Trophoblast cell (in vitro differentiated cells and primary cell): ENCODE results near the gene IDH1.

Experiments
- DNase-seq, 2 donors: peaks; one replicate each; pipeline ENCODE4 v3.0.0-alpha.2; 2016
- H2AFZ ChIP-seq: 2 replicates; pipeline ENCODE4 v1.6.1; 2013; ENCODE audit warnings: low read length, moderate library complexity, mild to moderate bottlenecking; ENCODE audit not compliant: insufficient read depth, poor library complexity
- H2AK5ac ChIP-seq: 2 replicates; pipeline ENCODE4 v1.6.1; 2013; ENCODE audit warnings: mild to moderate bottlenecking, low read length
- H2BK120ac ChIP-seq: 2 replicates; pipeline ENCODE4 v1.6.1; 2013; ENCODE audit warnings: low read length, mild to moderate bottlenecking, moderate library complexity; ENCODE audit not compliant: insufficient read depth, poor library complexity
- H2BK12ac ChIP-seq: 2 replicates; pipeline ENCODE4 v1.6.1; 2013; ENCODE audit warnings: mild to moderate bottlenecking, low read length, moderate library complexity
- H2BK5ac ChIP-seq: 2 replicates; pipeline ENCODE4 v1.6.1; 2013; ENCODE audit warnings: low read length, low read depth, moderate library complexity, mild to moderate bottlenecking; ENCODE audit not compliant: poor library complexity
- H3K14ac ChIP-seq: 2 replicates; pipeline ENCODE4 v1.6.1; 2013; ENCODE audit warnings: mild to moderate bottlenecking, low read length
- H3K18ac ChIP-seq: 2 replicates; pipeline ENCODE4 v1.6.1; 2013; ENCODE audit warnings: mild to moderate bottlenecking, low read length
- H3K23ac ChIP-seq: 2 replicates; pipeline ENCODE4 v1.6.1; 2013; ENCODE audit warnings: low read length
- H3K27ac ChIP-seq: 2 replicates; pipeline ENCODE4 v1.5.1; 2013; ENCODE audit warnings: low read depth, mild to moderate bottlenecking, inconsistent platforms, low read length, moderate library complexity
- H3K27me3 ChIP-seq: 2 replicates; pipeline ENCODE4 v1.6.1; 2013; ENCODE audit warnings: inconsistent platforms, mild to moderate bottlenecking, low read length, moderate library complexity; ENCODE audit not compliant: insufficient read depth
- H3K36me3 ChIP-seq, 2 experiments: 1 replicate in 1 of 2; 2 replicates in 1 of 2; pipeline ENCODE4 v1.6.1; 2013; ENCODE audit warnings: low read length in 2 of 2, mild to moderate bottlenecking in 2 of 2, moderate library complexity in 1 of 2; ENCODE audit not compliant: insufficient read depth in 2 of 2, control insufficient read depth in 1 of 2
- H3K4ac ChIP-seq: 2 replicates; pipeline ENCODE4 v1.6.1; 2013; ENCODE audit warnings: low read depth, mild to moderate bottlenecking, low read length, moderate library complexity
- H3K4me1 ChIP-seq, 2 experiments: 1 replicate in 1 of 2; 2 replicates in 1 of 2; pipeline ENCODE4 v1.6.1; 2013; ENCODE audit warnings: low read length in 2 of 2, mild to moderate bottlenecking in 2 of 2, moderate library complexity in 1 of 2; ENCODE audit not compliant: insufficient read depth in 2 of 2, control insufficient read depth in 1 of 2
- H3K4me2 ChIP-seq: 2 replicates; pipeline ENCODE4 v1.6.1; 2013; ENCODE audit warnings: inconsistent platforms, mild to moderate bottlenecking, low read length, moderate library complexity
- H3K4me3 ChIP-seq: 2 replicates; pipeline ENCODE4 v1.5.1; 2013; ENCODE audit warnings: mild to moderate bottlenecking, low read depth, low read length, inconsistent platforms
- H3K79me1 ChIP-seq: one replicate; pipeline ENCODE4 v1.6.1; 2013; ENCODE audit warnings: low read length
- H3K79me2 ChIP-seq: 2 replicates; pipeline ENCODE4 v1.6.1; 2013; ENCODE audit warnings: low read length, mild to moderate bottlenecking; ENCODE audit not compliant: control insufficient read depth, insufficient read depth, poor library complexity
- H3K9ac ChIP-seq: 2 replicates; pipeline ENCODE4 v1.6.1; 2013; ENCODE audit warnings: mild to moderate bottlenecking, low read length
- H3K9me3 ChIP-seq: 2 replicates; pipeline ENCODE4 v1.6.1; 2013; ENCODE audit warnings: low read depth, mild to moderate bottlenecking, control low read depth, inconsistent platforms, low read length; ENCODE audit not compliant: insufficient read depth
- H4K12ac ChIP-seq: 2 replicates; pipeline ENCODE4 v1.6.1; 2013; ENCODE audit warnings: low read depth, mild to moderate bottlenecking, low read length, moderate library complexity
- H4K8ac ChIP-seq: 2 replicates; pipeline ENCODE4 v1.6.1; 2013; ENCODE audit warnings: low read depth, mild to moderate bottlenecking, low read length, moderate library complexity
- H4K91ac ChIP-seq: one replicate; pipeline ENCODE4 v1.6.1; 2013; ENCODE audit warnings: low read depth, mild to moderate bottlenecking, low read length, moderate library complexity
- WGBS: extraction: QIAGEN DNeasy Blood & Tissue Kit; methylation state at CpG from one replicate; pipeline ENCODE4 v1.1.7; 2013; ENCODE audit warnings: missing lambda C conversion rate; ENCODE audit not compliant: insufficient read length, insufficient coverage; ENCODE audit errors: extremely low coverage; 5-methylcytosine and 5-hydroxymethylcytosine counted together

The IDH1 gene

DNA sequence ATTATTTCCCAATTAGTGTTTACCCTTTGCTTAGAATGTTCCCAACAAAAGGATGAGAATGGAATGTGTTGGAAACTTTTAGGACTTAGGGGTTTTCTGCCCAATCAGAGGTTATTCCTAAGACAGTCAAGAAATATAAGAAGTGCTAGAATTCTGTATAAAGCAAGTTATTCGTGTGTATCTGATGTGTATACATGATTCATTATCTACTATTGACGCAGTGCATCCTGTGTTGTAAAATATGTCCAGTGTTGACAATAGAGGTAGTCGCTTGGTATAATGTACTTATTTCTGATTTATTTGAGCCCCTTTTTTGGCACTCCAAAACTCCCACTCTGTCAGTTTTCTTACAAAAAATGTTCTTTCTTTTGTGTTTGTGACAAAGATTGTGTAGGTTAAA, 12.1 kb upstream of the IDH1 start:
- Histone ChIP-seq H3K36me3 (peaks cover 2 to 4% of the 10 kb centered on the region in 2 experiments), H3K18ac (no peak overlapping the region), H2BK120ac (no peak overlapping the region), H3K27me3 (no peaks in the 10 kb centered on the region), H3K4me3 (peak overlapping the region; percentile 95), H3K14ac (no peak overlapping the region), H4K12ac (no peak overlapping the region), H3K23ac (no peak overlapping the region), H3K4me1 (peaks cover 4 to 8% of the 10 kb centered on the region in 2 experiments), H3K9me3 (no peaks in the 10 kb centered on the region), H2AFZ (no peak overlapping the region), H2BK5ac (no peak overlapping the region), H2AK5ac (no peak overlapping the region), H3K4me2 (peak overlapping the region; percentile 74), H3K9ac (no peak overlapping the region), H2BK12ac (no peak overlapping the region), H4K91ac (no peak overlapping the region), H3K27ac (peak overlapping the region; percentile 96), H4K8ac (no peak overlapping the region), H3K79me2 (peaks cover 12% of the 10 kb centered on the region), H3K4ac (no peak overlapping the region), H3K79me1 (peaks cover 7% of the 10 kb centered on the region)
- WGBS, result no CpG with 5 or more reads among the region's 3 CpGs
- DNase-seq, result no peak

GRCh38 chr2:208266553-208266893, 11.7 kb upstream of the IDH1 start:
- Histone ChIP-seq H3K79me1 (peaks cover 7% of the 10 kb centered on the region), H3K9ac (peak overlapping the region; percentile 98), H4K12ac (peak overlapping the region; percentile 76), H3K4me3 (peak overlapping the region; percentile 95), H2AK5ac (peak overlapping the region; percentile 19), H3K18ac (peak overlapping the region; percentile 69), H2AFZ (peak overlapping the region; percentile 82), H3K4ac (peak overlapping the region; percentile 35), H3K27ac (peak overlapping the region; percentile 96), H4K91ac (peak overlapping the region; percentile 81), H2BK120ac (peak overlapping the region; percentile 36), H2BK12ac (no peak overlapping the region), H3K9me3 (no peaks in the 10 kb centered on the region), H3K14ac (peak overlapping the region; percentile 71), H3K27me3 (no peaks in the 10 kb centered on the region), H3K23ac (no peak overlapping the region), H2BK5ac (peak overlapping the region; percentile 78), H3K79me2 (peaks cover 12% of the 10 kb centered on the region), H4K8ac (peak overlapping the region; percentile 72), H3K4me1 (peaks cover 4 to 8% of the 10 kb centered on the region in 2 experiments), H3K36me3 (peaks cover 0 to 2% of the 10 kb centered on the region in 2 experiments), H3K4me2 (peak overlapping the region; percentile 74)
- WGBS, result no CpG with 5 or more reads among the region's 11 CpGs
- DNase-seq, result peak in 1 of 2 donors; percentile 38

GRCh38 chr2:208265801-208266552, 11.1 kb upstream of the IDH1 start, which contains the start of gene PIKFYVE:
PIKFYVE (plus strand) TSS chr2:208266255; CDS start chr2:208271520, 5,265 bp downstream.
- H3K79me2 ChIP-seq, result peaks cover 12% of the 10 kb centered on the region
- no peak within 1 kb of the TSS for H2BK12ac ChIP-seq
- H2BK5ac ChIP-seq, result peak within 1 kb of the TSS; percentile 78
- H3K36me3 ChIP-seq, result peaks cover 0 to 2% of the 10 kb centered on the region in 2 experiments
- H3K18ac ChIP-seq, result peak within 1 kb of the TSS; percentile 69
- H3K27ac ChIP-seq, result peak within 1 kb of the TSS; percentile 96
- H3K4me2 ChIP-seq, result peak within 1 kb of the TSS; percentile 74
- H3K4ac ChIP-seq, result peak within 1 kb of the TSS; percentile 35
- H3K14ac ChIP-seq, result peak within 1 kb of the TSS; percentile 71
- WGBS, result no CpG with 5 or more reads among the region's 50 CpGs
- H2AK5ac ChIP-seq, result peak within 1 kb of the TSS; percentile 19
- H3K4me1 ChIP-seq, result peaks cover 4 to 8% of the 10 kb centered on the region in 2 experiments
- H3K9ac ChIP-seq, result peak within 1 kb of the TSS; percentile 98
- H3K79me1 ChIP-seq, result peaks cover 7% of the 10 kb centered on the region
- no peak within 1 kb of the TSS for H3K23ac ChIP-seq
- DNase-seq, result peak; percentile 87 to 89
- H3K4me3 ChIP-seq, result peak within 1 kb of the TSS; percentile 95
- H2AFZ ChIP-seq, result peak within 1 kb of the TSS; percentile 82
- H4K91ac ChIP-seq, result peak within 1 kb of the TSS; percentile 81
- peak within 1 kb of the TSS; percentile 86 for H4K8ac ChIP-seq
- no peaks in the 10 kb centered on the region for H3K9me3 ChIP-seq
- H3K27me3 ChIP-seq, result no peaks in the 10 kb centered on the region
- H4K12ac ChIP-seq, result peak within 1 kb of the TSS; percentile 76
- peak within 1 kb of the TSS; percentile 36 for H2BK120ac ChIP-seq

DNA sequence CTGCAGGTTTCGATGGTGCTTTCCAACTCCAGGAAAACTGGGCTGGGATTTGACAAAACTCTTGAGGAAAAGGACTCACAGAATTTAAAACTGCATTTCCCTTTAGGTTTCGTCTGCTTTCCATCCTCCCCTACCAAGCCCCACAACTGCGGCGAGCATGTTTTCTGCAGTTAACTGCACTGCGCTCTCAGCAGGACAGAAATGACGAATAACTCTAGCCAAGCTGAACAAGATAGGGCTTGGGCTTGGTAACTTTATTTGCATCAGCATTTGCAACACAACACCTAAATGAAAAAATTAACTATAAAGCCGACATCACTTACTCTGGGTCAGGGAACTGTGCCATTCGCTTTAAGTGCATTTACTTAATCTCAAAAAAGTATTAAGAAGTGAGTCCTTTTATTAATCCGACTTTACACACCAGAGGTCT, 10.5 kb upstream of the IDH1 start:
- Histone ChIP-seq H3K14ac (peak overlapping the region; percentile 6), H4K91ac (no peak overlapping the region), H3K4me2 (peak overlapping the region; percentile 64), H3K23ac (no peak overlapping the region), H3K27ac (peak overlapping the region; percentile 66), H3K79me1 (peaks cover 7% of the 10 kb centered on the region), H3K4me3 (no peak overlapping the region), H3K27me3 (no peaks in the 10 kb centered on the region), H3K9me3 (no peaks in the 10 kb centered on the region), H2BK120ac (no peak overlapping the region), H2AK5ac (no peak overlapping the region), H2BK12ac (no peak overlapping the region), H3K36me3 (peaks cover 0 to 2% of the 10 kb centered on the region in 2 experiments), H2BK5ac (no peak overlapping the region), H3K4me1 (peaks cover 4 to 8% of the 10 kb centered on the region in 2 experiments), H4K12ac (peak overlapping the region; percentile 60), H2AFZ (peak overlapping the region; percentile 55), H3K9ac (no peak overlapping the region), H4K8ac (peak overlapping the region; percentile 86), H3K79me2 (peaks cover 12% of the 10 kb centered on the region), H3K18ac (no peak overlapping the region), H3K4ac (no peak overlapping the region)
- no peak for DNase-seq
- no CpG with 5 or more reads among the region's 9 CpGs for WGBS
